B cell (primary cell): Measurements from ENCODE around the gene ZNF280C. TPM values are rescaled to one million over a fixed set of nuclear protein-coding genes. Genes with fewer than 3 reads are reported as not detected.
"Not testable (repeated sequence)": the region's sequence is repeated elsewhere in the genome, so short reads cannot be mapped to it uniquely, and the experiment has no call there.

Experiments used
- ATAC-seq: fragments of 200-7000 bp; cut with Tn5 transposase; one replicate; pipeline ENCODE4 v1.10.0; 2021; ENCODE audit warnings: low read depth, mild to moderate bottlenecking, moderate number of reproducible peaks, moderate library complexity
- CTCF ChIA-PET: fragments of 350-600 bp; sonication (Branson Sonifier 250); formaldehyde crosslinking; loops from one replicate; lab custom pipeline; 2021; ENCODE audit warnings: antibody characterized with exemption, inconsistent platforms; lab: Charles Lee
- POLR2A ChIA-PET: fragments of 350-600 bp; sonication (Branson Sonifier 250); formaldehyde crosslinking; loops from one replicate; lab custom pipeline; 2021; ENCODE audit warnings: antibody characterized with exemption; lab: Charles Lee
- DNase-seq: peaks from one replicate; pipeline ENCODE4 v3.0.0; 2013
- H2AFZ ChIP-seq: 2 replicates; pipeline ENCODE4 v1.6.1; 2012; ENCODE audit warnings: mild to moderate bottlenecking, low read depth, low read length; ENCODE audit not compliant: insufficient read depth, poor library complexity, severe bottlenecking
- H3K27ac ChIP-seq, 2 donors: 1 replicate in 1 of 2; 2 replicates in 1 of 2; pipeline ENCODE4 v1.5.1; 2012 to 2013; ENCODE audit warnings: low read length in 2 of 2, mild to moderate bottlenecking in 2 of 2, moderate library complexity in 1 of 2
- H3K27me3 ChIP-seq, 4 experiments: fragments of 200-600 bp in 1 of 4; sonication (generic) in 1 of 4; replicated peaks in 1 of 4; 1 replicate in 2 of 4; 2 replicates in 2 of 4; pipeline versions ENCODE4 v1.6.1 to v1.7.0; 2013 to 2016; ENCODE audit warnings: low read length in 3 of 4, mild to moderate bottlenecking in 2 of 4, mixed read lengths in 1 of 4, moderate library complexity in 1 of 4; ENCODE audit not compliant: insufficient read depth in 4 of 4, control insufficient read depth in 3 of 4; ENCODE audit errors: control extremely low read depth in 1 of 4
- H3K36me3 ChIP-seq, 2 experiments: replicated peaks in 1 of 2; 1 replicate in 1 of 2; 2 replicates in 1 of 2; pipeline versions ENCODE4 v1.6.1 to v1.7.1; 2013; ENCODE audit warnings: low read length in 1 of 2; ENCODE audit not compliant: insufficient read depth in 2 of 2, control insufficient read depth in 1 of 2; ENCODE audit errors: control extremely low read depth in 1 of 2, extremely low read depth in 1 of 2
- H3K4me1 ChIP-seq, 2 donors: fragments of 200-600 bp in 1 of 2; sonication (generic) in 1 of 2; 1 replicate in 1 of 2; 2 replicates in 1 of 2; pipeline versions ENCODE4 v1.5.1 to v1.6.1; 2013 to 2017; ENCODE audit warnings: low read length in 2 of 2; ENCODE audit not compliant: control insufficient read depth in 2 of 2, insufficient read depth in 2 of 2
- H3K4me2 ChIP-seq: replicated peaks from 2 replicates; pipeline ENCODE3; 2012; ENCODE audit warnings: mild to moderate bottlenecking, low read depth, low read length; ENCODE audit not compliant: poor library complexity, severe bottlenecking
- H3K4me3 ChIP-seq, 5 experiments: fragments of 200-600 bp in 1 of 5; sonication (generic) in 1 of 5; 1 replicate in 3 of 5; 2 replicates in 2 of 5; pipeline versions ENCODE4 v1.5.1 to v1.7.0; 2011 to 2016; ENCODE audit warnings: low read length in 4 of 5, mild to moderate bottlenecking in 4 of 5, low read depth in 2 of 5, control low read depth in 1 of 5, moderate library complexity in 1 of 5; ENCODE audit not compliant: insufficient read depth in 1 of 5; ENCODE audit errors: control extremely low read depth in 1 of 5, extremely low read depth in 1 of 5
- H3K79me2 ChIP-seq: fragments of 200-600 bp; sonication (generic); one replicate; pipeline ENCODE4 v1.6.0; 2016; ENCODE audit warnings: low read length; ENCODE audit not compliant: control insufficient read depth, insufficient read depth
- H3K9ac ChIP-seq: fragments of 200-600 bp; sonication (generic); 2 replicates; pipeline ENCODE4 v1.6.1; 2017; ENCODE audit warnings: mild to moderate bottlenecking, low read length, moderate library complexity
- H3K9me3 ChIP-seq, 3 donors: one replicate each; pipeline versions ENCODE4 v1.6.1 to v1.7.1; 2013; ENCODE audit warnings: low read length in 2 of 3; ENCODE audit not compliant: control insufficient read depth in 2 of 3, insufficient read depth in 1 of 3; ENCODE audit errors: control extremely low read depth in 1 of 3
- H4K20me1 ChIP-seq: 2 replicates; pipeline ENCODE4 v1.6.0; 2012; ENCODE audit warnings: mild to moderate bottlenecking, low read length; ENCODE audit not compliant: insufficient read depth, control insufficient read depth, poor library complexity, severe bottlenecking
- H3K27ac Mint-ChIP-seq: one replicate; pipeline ENCODE4 v1.8.0; 2021; ENCODE audit warnings: mixed read lengths
- H3K27me3 Mint-ChIP-seq: one replicate; pipeline ENCODE4 v1.8.0; 2021; ENCODE audit warnings: mixed read lengths
- H3K4me1 Mint-ChIP-seq: one replicate; pipeline ENCODE4 v1.8.0; 2021; ENCODE audit warnings: mixed read lengths
- H3K4me3 Mint-ChIP-seq: one replicate; pipeline ENCODE4 v1.8.0; 2021; ENCODE audit warnings: mixed read lengths
- H3K9me3 Mint-ChIP-seq: one replicate; pipeline ENCODE4 v1.8.0; 2022; ENCODE audit warnings: mixed read lengths; ENCODE audit not compliant: insufficient read depth
- CTCF ChIP-seq: fragments of 200-600 bp; IDR thresholded peaks from one replicate; pipeline ENCODE4 v1.8.0; 2022; ENCODE audit warnings: antibody characterized with exemption, mild to moderate bottlenecking
- EZH2 ChIP-seq: IDR thresholded peaks from 2 replicates; pipeline ENCODE4 v1.6.1; 2012; ENCODE audit warnings: borderline replicate concordance, low read depth, mild to moderate bottlenecking, moderate library complexity, low read length; ENCODE audit not compliant: insufficient read depth, poor library complexity, severe bottlenecking
- WGBS: methylation state at CpG from one replicate; pipeline ENCODE4 v1.1.5; 2013; ENCODE audit warnings: missing lambda C conversion rate; ENCODE audit not compliant: insufficient coverage; 5-methylcytosine and 5-hydroxymethylcytosine counted together
- intact Hi-C: fragments of 100-400 bp; cut with micrococcal nuclease; formaldehyde crosslinking; loops from one replicate; pipeline ENCODE4 v1.10.0; 2022
- polyA plus RNA-seq: library from polyadenylated mRNA; depleted of rRNA; stranded (reverse); fragments of >200 nt; gene quantifications from 2 replicates; pipeline ENCODE4 v1.2.3, GENCODE V29; 2012
- total RNA-seq, 2 donors: library from RNA; stranded (reverse); fragments of 120-200 nt in 1 of 2; gene quantifications; 1 replicate in 1 of 2; 2 replicates in 1 of 2; pipeline versions ENCODE4 v1.2.3 to v1.2.4, GENCODE V29; 2013 to 2022

ZNF280C gene
- total and polyA plus RNA-seq, 2 donors (not counting 1 experiment from before 2014, with no cell fraction given), result 2.3 to 7.0 TPM

GRCh38 chrX:130280901-130281300 lies 12.2 kb upstream of the ZNF280C start:
- no CpG with 5 or more reads among the region's 3 CpGs for WGBS
- no peaks in the 10 kb centered on the region for H3K4me1 Mint-ChIP-seq
- H3K9ac ChIP-seq, result no peak overlapping the region
- H2AFZ ChIP-seq, result no peak overlapping the region
- intact Hi-C loops, result no loop called here
- H3K9me3 ChIP-seq, result no peaks in the 10 kb centered on the region
- H3K27ac ChIP-seq, result no peak overlapping the region
- ChIA-PET CTCF (no interaction called here), POLR2A (no interaction called here)
- no peaks in the 10 kb centered on the region for H3K9me3 Mint-ChIP-seq
- no peak for DNase-seq
- TF ChIP-seq EZH2 (no peak), CTCF (no peak)
- no peaks in the 10 kb centered on the region for H3K79me2 ChIP-seq
- no peak overlapping the region for H3K4me3 Mint-ChIP-seq
- no peak overlapping the region for H3K4me2 ChIP-seq
- H3K4me1 ChIP-seq, result no peaks in the 10 kb centered on the region
- H3K27me3 Mint-ChIP-seq, result peaks cover 3% of the 10 kb centered on the region
- H3K27ac Mint-ChIP-seq, result no peak overlapping the region
- ATAC-seq, result no peak
- no peak overlapping the region for H3K4me3 ChIP-seq
- H4K20me1 ChIP-seq, result no peaks in the 10 kb centered on the region
- H3K36me3 ChIP-seq, result no peaks in the 10 kb centered on the region
- no peaks in the 10 kb centered on the region for H3K27me3 ChIP-seq

DNA sequence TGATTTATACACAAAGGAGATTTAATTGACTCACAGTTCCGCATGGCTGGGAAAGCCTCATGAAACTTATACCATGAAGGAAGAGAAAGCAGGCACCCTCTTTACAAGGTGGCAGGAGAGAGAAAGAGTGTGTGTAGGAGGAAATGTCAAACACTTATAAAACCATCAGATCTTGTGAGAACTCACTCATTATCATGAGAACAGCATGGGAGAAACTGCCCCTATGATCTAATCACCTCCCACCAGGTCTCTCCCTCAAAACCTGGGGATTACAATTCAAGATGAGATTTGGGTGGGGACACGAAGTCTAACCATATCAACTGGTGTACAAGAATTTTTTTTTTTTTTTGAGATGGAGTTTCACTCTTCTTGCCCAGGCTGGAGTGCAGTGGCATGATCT lies 3.6 kb upstream of the ZNF280C start:
- H4K20me1 ChIP-seq, CTCF ChIA-PET, H3K27ac ChIP-seq, H2AFZ ChIP-seq, H3K4me1 ChIP-seq, H3K4me3 Mint-ChIP-seq, intact Hi-C loops, H3K36me3 ChIP-seq, H3K27me3 Mint-ChIP-seq, H3K27ac Mint-ChIP-seq, ATAC-seq, H3K79me2 ChIP-seq, H3K9ac ChIP-seq, H3K4me3 ChIP-seq, POLR2A ChIA-PET, H3K4me1 Mint-ChIP-seq, H3K9me3 Mint-ChIP-seq, H3K4me2 ChIP-seq, DNase-seq, H3K27me3 ChIP-seq: not testable (repeated sequence)
- WGBS, result 100% methylated on average over 1 of the region's 2 CpGs
- peaks cover 0 to 13% (median 0%) of the 10 kb centered on the region in 3 donors for H3K9me3 ChIP-seq

GRCh38 chrX:130269391-130269790 lies 692 bp upstream of the ZNF280C start:
- H3K9me3 ChIP-seq, result peaks cover 0 to 13% (median 0%) of the 10 kb centered on the region in 3 donors
- H3K27ac ChIP-seq, H3K36me3 ChIP-seq, H2AFZ ChIP-seq, POLR2A ChIA-PET, H3K4me2 ChIP-seq, CTCF ChIA-PET, ATAC-seq, H3K27me3 Mint-ChIP-seq, H3K4me3 Mint-ChIP-seq, H3K27me3 ChIP-seq, H3K27ac Mint-ChIP-seq, H4K20me1 ChIP-seq, H3K79me2 ChIP-seq, H3K9me3 Mint-ChIP-seq, H3K4me3 ChIP-seq, H3K9ac ChIP-seq: not testable (repeated sequence)
- H3K4me1 Mint-ChIP-seq, result peaks cover 12% of the 10 kb centered on the region
- no CpG with 5 or more reads among the region's 12 CpGs for WGBS
- H3K4me1 ChIP-seq, result peaks cover 4 to 12% of the 10 kb centered on the region in 2 donors
- intact Hi-C loops, result loop anchor here (5.0 kb wide), 1 partner anchor 97 kb away; the partner anchor contains the start of gene RAB33A
- peak; percentile 4 for DNase-seq
